GM23338 (cell line): ENCODE measurements around the gene MYOM3. TPM values are rescaled to one million over a fixed set of nuclear protein-coding genes. Genes with fewer than 3 reads are reported as not detected.

ENCODE experiments used
- ATAC-seq: fragments of 200-7000 bp; cut with Tn5 transposase; 3 replicates; pipeline ENCODE4 v1.9.1; 2020
- DNase-seq: peaks from one replicate; pipeline ENCODE4 v3.0.0-alpha.2; 2015; ENCODE audit warnings: low spot score
- H2AFZ ChIP-seq: fragments of 200-600 bp; sonication (generic); 2 replicates; pipeline ENCODE4 v1.8.0; 2016; ENCODE audit warnings: antibody characterized with exemption, mild to moderate bottlenecking, moderate library complexity
- H3F3A ChIP-seq: fragments of 200-600 bp; sonication (generic); replicated peaks from 2 replicates; pipeline ENCODE4 v1.8.0; 2017; ENCODE audit warnings: antibody characterized with exemption, mixed run types, low read depth
- H3K27ac ChIP-seq: fragments of 200-600 bp; sonication (generic); 2 replicates; pipeline ENCODE4 v1.6.1; 2016; ENCODE audit warnings: low read depth
- H3K27me3 ChIP-seq: fragments of 200-600 bp; sonication (generic); 2 replicates; pipeline ENCODE4 v1.8.0; 2016; ENCODE audit warnings: mild to moderate bottlenecking, mixed run types, moderate library complexity; ENCODE audit not compliant: insufficient read depth
- H3K36me3 ChIP-seq: fragments of 200-600 bp; sonication (generic); 2 replicates; pipeline ENCODE4 v1.8.0; 2016; ENCODE audit warnings: mild to moderate bottlenecking; ENCODE audit not compliant: insufficient read depth
- H3K4me1 ChIP-seq: fragments of 200-600 bp; sonication (generic); 2 replicates; pipeline ENCODE4 v1.8.0; 2016; ENCODE audit warnings: mild to moderate bottlenecking, moderate library complexity; ENCODE audit not compliant: insufficient read depth
- H3K4me2 ChIP-seq: fragments of 200-600 bp; sonication (generic); 2 replicates; pipeline ENCODE4 v1.7.1; 2017; ENCODE audit warnings: mixed run types
- H3K4me3 ChIP-seq: fragments of 200-600 bp; sonication (generic); 2 replicates; pipeline ENCODE4 v1.6.1; 2016; ENCODE audit warnings: mixed run types
- H3K79me2 ChIP-seq: fragments of 200-600 bp; sonication (generic); replicated peaks from 2 replicates; pipeline ENCODE4 v1.8.0; 2017; ENCODE audit warnings: mild to moderate bottlenecking; ENCODE audit not compliant: insufficient read depth
- H3K9me2 ChIP-seq: fragments of 200-600 bp; sonication (generic); 2 replicates; pipeline ENCODE4 v1.8.0; 2017; ENCODE audit not compliant: insufficient read depth
- H4K20me1 ChIP-seq: fragments of 200-600 bp; sonication (generic); replicated peaks from 2 replicates; pipeline ENCODE4 v1.8.0; 2017; ENCODE audit warnings: mild to moderate bottlenecking; ENCODE audit not compliant: insufficient read depth
- H3K27ac Mint-ChIP-seq: 2 replicates; pipeline ENCODE4 v1.8.0; 2020; ENCODE audit warnings: inconsistent platforms, mild to moderate bottlenecking, moderate library complexity, mixed read lengths
- H3K27me3 Mint-ChIP-seq: 3 replicates; pipeline ENCODE4 v1.8.0; 2022; ENCODE audit warnings: low read depth, mild to moderate bottlenecking, moderate library complexity, mixed read lengths, inconsistent platforms; ENCODE audit not compliant: insufficient read depth, poor library complexity
- H3K36me3 Mint-ChIP-seq: 3 replicates; pipeline ENCODE4 v1.8.0; 2021; ENCODE audit warnings: low read depth, mild to moderate bottlenecking, inconsistent platforms, moderate library complexity, mixed read lengths
- H3K4me1 Mint-ChIP-seq: 3 replicates; pipeline ENCODE4 v1.8.0; 2020; ENCODE audit warnings: mild to moderate bottlenecking, inconsistent platforms, mixed read lengths
- H3K4me3 Mint-ChIP-seq: 3 replicates; pipeline ENCODE4 v1.8.0; 2021; ENCODE audit warnings: moderate library complexity, mild to moderate bottlenecking, inconsistent platforms, mixed read lengths
- H3K9me3 Mint-ChIP-seq: 3 replicates; pipeline ENCODE4 v1.8.0; 2020; ENCODE audit warnings: moderate library complexity, mild to moderate bottlenecking, inconsistent platforms, mixed read lengths
- CREB1 ChIP-seq: fragments of 250-450 bp; sonication (Bioruptor Pico); IDR thresholded peaks from 2 replicates; pipeline ENCODE4 v1.5.0; 2020; ENCODE audit warnings: low read depth, mild to moderate bottlenecking, moderate library complexity
- EZH2 ChIP-seq: fragments of 200-600 bp; sonication (generic); IDR thresholded peaks from one replicate; pipeline ENCODE4 v1.8.0; 2017; ENCODE audit warnings: antibody characterized with exemption, mild to moderate bottlenecking, low read depth; ENCODE audit not compliant: unreplicated experiment
- EZH2phosphoT487 ChIP-seq: fragments of 200-600 bp; sonication (generic); IDR thresholded peaks from one replicate; pipeline ENCODE4 v1.8.1; 2018; ENCODE audit warnings: antibody characterized with exemption; ENCODE audit not compliant: unreplicated experiment
- NANOG ChIP-seq: IDR thresholded peaks from 2 replicates; pipeline ENCODE4 v1.6.1; 2016; ENCODE audit warnings: antibody characterized with exemption, borderline replicate concordance
- STAT1 ChIP-seq: IDR thresholded peaks from one replicate; pipeline ENCODE4 v1.6.1; 2016; ENCODE audit warnings: antibody characterized with exemption; ENCODE audit not compliant: unreplicated experiment
- ZNF114 ChIP-seq: fragments of 250-450 bp; sonication (Bioruptor Pico); IDR thresholded peaks from 2 replicates; pipeline ENCODE4 v1.5.0; 2020; ENCODE audit warnings: mild to moderate bottlenecking, moderate library complexity
- ZNF462 ChIP-seq: fragments of 250-450 bp; sonication (Bioruptor Pico); IDR thresholded peaks from 2 replicates; pipeline ENCODE4 v1.5.0; 2020; ENCODE audit warnings: mild to moderate bottlenecking, moderate library complexity
- polyA plus RNA-seq: library from polyadenylated mRNA; unstranded; fragments of >200 nt; fragmentation: Nextera tagmentation; extraction: Ambion mirVana; gene quantifications from 2 replicates; pipeline ENCODE4 v1.2.1, GENCODE V29; 2016
- total RNA-seq: library from RNA; depleted of rRNA; stranded (reverse); fragments of >200 nt; shearing (Covaris generic); gene quantifications from 2 replicates; pipeline ENCODE4 v1.2.3, GENCODE V29; 2014
- TF ChIP-seq, protein P1 (sequence below): IDR thresholded peaks from one replicate; pipeline ENCODE4 v1.6.1; 2018; ENCODE audit warnings: antibody characterized with exemption; ENCODE audit not compliant: unreplicated experiment

Gene MYOM3
- total and polyA plus RNA-seq, 2 experiments from 2014 or later = not detected

- TF ChIP-seq EZH2phosphoT487 (no peak), NANOG (no peak)
- TF ChIP-seq, protein P1, sequence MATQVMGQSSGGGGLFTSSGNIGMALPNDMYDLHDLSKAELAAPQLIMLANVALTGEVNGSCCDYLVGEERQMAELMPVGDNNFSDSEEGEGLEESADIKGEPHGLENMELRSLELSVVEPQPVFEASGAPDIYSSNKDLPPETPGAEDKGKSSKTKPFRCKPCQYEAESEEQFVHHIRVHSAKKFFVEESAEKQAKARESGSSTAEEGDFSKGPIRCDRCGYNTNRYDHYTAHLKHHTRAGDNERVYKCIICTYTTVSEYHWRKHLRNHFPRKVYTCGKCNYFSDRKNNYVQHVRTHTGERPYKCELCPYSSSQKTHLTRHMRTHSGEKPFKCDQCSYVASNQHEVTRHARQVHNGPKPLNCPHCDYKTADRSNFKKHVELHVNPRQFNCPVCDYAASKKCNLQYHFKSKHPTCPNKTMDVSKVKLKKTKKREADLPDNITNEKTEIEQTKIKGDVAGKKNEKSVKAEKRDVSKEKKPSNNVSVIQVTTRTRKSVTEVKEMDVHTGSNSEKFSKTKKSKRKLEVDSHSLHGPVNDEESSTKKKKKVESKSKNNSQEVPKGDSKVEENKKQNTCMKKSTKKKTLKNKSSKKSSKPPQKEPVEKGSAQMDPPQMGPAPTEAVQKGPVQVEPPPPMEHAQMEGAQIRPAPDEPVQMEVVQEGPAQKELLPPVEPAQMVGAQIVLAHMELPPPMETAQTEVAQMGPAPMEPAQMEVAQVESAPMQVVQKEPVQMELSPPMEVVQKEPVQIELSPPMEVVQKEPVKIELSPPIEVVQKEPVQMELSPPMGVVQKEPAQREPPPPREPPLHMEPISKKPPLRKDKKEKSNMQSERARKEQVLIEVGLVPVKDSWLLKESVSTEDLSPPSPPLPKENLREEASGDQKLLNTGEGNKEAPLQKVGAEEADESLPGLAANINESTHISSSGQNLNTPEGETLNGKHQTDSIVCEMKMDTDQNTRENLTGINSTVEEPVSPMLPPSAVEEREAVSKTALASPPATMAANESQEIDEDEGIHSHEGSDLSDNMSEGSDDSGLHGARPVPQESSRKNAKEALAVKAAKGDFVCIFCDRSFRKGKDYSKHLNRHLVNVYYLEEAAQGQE = no peak
These were observed 14.3 kb downstream of the MYOM3 start (continued) for GRCh38 chr1:24097663-24098062.

- Mint-ChIP-seq H3K27ac (no peak overlapping the region), H3K4me3 (no peak overlapping the region), H3K36me3 (no peaks in the 10 kb centered on the region), H3K4me1 (peaks cover 13% of the 10 kb centered on the region), H3K9me3 (no peaks in the 10 kb centered on the region), H3K27me3 (peaks cover 12% of the 10 kb centered on the region)
- Histone ChIP-seq H4K20me1 (no peaks in the 10 kb centered on the region), H3K9me2 (no peaks in the 10 kb centered on the region), H2AFZ (no peak overlapping the region), H3K79me2 (no peaks in the 10 kb centered on the region), H3K4me3 (no peak overlapping the region), H3K4me1 (no peaks in the 10 kb centered on the region), H3K4me2 (no peak overlapping the region), H3K36me3 (no peaks in the 10 kb centered on the region), H3K27ac (no peak overlapping the region), H3F3A (no peaks in the 10 kb centered on the region), H3K27me3 (no peaks in the 10 kb centered on the region)
- TF ChIP-seq ZNF114 (CRISPR knock-in tag) = no peak
- TF ChIP-seq CREB1 (CRISPR knock-in tag) = no peak
- no peak for TF ChIP-seq ZNF462
- no peak for TF ChIP-seq STAT1
- no peak for TF ChIP-seq EZH2phosphoT487
- TF ChIP-seq EZH2 = no peak
- ATAC-seq (no peak), DNase-seq (no peak)
These were observed 15.2 kb downstream of the MYOM3 start for GRCh38 chr1:24096739-24097103.
